ENCODE measurements around the gene DAP. TPM values are rescaled to one million over a fixed set of nuclear protein-coding genes. Genes with fewer than 3 reads are reported as not detected.

DAP gene
- total and polyA plus RNA-seq, 12 donors = 14.2 to 52.5 (median 28.0) TPM

DNA sequence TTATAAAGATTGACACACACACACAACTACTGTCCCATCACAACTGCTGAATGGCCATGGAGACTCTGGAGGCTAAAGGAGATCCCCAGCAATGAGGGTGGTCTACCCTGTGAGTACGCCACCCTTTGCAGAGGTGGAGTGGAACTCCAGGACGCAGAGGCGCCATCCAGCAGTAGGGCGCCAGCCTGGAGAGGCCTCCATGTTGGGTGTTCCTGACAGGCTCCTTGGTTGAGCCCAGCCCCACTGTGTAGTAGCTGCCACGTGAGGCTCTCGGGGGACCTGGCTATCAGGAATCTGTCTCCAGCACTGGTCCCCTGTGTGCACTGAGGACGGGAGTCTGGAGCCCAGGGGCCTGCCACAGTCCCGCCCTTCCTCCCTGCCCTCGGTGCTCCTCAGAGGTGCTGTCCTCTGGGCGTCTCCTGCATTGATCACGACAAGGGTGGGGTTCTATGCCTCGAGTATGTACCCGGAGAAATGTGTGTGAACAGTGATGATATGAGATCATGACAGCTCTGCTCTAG lies 72.3 kb downstream of the DAP start:
- Histone ChIP-seq H3K36me3 (peaks cover 0 to 14% (median 0%) of the 10 kb centered on the region in 9 donors), H3K4me3 (no peak overlapping the region), H3K27me3 (no peaks in the 10 kb centered on the region), H3K9me3 (peaks cover 0 to 7% (median 0%) of the 10 kb centered on the region in 11 donors), H3K4me1 (peaks cover 0 to 8% (median 0%) of the 10 kb centered on the region in 9 donors), H3K27ac (no peak overlapping the region)
- TF ChIP-seq, protein P1, sequence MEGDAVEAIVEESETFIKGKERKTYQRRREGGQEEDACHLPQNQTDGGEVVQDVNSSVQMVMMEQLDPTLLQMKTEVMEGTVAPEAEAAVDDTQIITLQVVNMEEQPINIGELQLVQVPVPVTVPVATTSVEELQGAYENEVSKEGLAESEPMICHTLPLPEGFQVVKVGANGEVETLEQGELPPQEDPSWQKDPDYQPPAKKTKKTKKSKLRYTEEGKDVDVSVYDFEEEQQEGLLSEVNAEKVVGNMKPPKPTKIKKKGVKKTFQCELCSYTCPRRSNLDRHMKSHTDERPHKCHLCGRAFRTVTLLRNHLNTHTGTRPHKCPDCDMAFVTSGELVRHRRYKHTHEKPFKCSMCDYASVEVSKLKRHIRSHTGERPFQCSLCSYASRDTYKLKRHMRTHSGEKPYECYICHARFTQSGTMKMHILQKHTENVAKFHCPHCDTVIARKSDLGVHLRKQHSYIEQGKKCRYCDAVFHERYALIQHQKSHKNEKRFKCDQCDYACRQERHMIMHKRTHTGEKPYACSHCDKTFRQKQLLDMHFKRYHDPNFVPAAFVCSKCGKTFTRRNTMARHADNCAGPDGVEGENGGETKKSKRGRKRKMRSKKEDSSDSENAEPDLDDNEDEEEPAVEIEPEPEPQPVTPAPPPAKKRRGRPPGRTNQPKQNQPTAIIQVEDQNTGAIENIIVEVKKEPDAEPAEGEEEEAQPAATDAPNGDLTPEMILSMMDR (IDR thresholded peaks at IDR 0.05) = no peak
- peak in 1 of 8 donors; percentile 44 for ATAC-seq
- DNase-seq = no peak
- intact Hi-C loops (cut with DNase I) = loop anchor here in 1 of 10 donors (10.0 kb wide), 1 partner anchor 276 kb away; no protein-coding TSS in a partner anchor
- WGBS, 2 donors = 93 to 97% methylated on average over 13 of the region's 13 CpGs

DNA sequence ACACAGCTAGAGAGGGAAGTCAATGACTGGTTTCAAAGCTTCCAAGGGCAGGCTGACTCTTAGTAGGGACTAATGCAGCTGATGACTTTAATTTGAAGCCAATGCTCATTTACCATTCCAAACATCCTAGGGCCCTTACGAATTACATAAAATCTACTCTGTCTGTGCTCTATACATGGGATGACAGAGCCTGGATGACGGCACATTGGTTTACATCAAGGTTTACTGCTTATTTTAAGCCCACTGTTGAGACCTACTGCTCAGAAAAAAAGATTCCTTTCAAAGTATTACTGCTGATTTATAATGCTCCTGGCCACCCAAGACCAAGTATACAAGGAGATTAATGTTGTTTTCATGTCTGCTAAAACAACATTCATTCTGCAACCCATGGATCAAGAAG lies 74.1 kb downstream of the DAP start:
- Histone ChIP-seq H3K9me3 (peaks cover 0 to 7% (median 0%) of the 10 kb centered on the region in 11 donors), H3K36me3 (peaks cover 0 to 32% (median 0%) of the 10 kb centered on the region in 9 donors), H3K27ac (no peak overlapping the region), H3K4me1 (peaks cover 0 to 8% (median 0%) of the 10 kb centered on the region in 9 donors), H3K4me3 (no peak overlapping the region), H3K27me3 (no peaks in the 10 kb centered on the region)
- DNase-seq = no peak
- WGBS, 2 donors = 98% methylated on average over 2 of the region's 2 CpGs
- no peak for ATAC-seq
- intact Hi-C loops (cut with DNase I) = loop anchor here in 1 of 10 donors (10.0 kb wide), 1 partner anchor 278 kb away; no protein-coding TSS in a partner anchor
- TF ChIP-seq, protein P1 (IDR thresholded peaks at IDR 0.05) = no peak

DNA sequence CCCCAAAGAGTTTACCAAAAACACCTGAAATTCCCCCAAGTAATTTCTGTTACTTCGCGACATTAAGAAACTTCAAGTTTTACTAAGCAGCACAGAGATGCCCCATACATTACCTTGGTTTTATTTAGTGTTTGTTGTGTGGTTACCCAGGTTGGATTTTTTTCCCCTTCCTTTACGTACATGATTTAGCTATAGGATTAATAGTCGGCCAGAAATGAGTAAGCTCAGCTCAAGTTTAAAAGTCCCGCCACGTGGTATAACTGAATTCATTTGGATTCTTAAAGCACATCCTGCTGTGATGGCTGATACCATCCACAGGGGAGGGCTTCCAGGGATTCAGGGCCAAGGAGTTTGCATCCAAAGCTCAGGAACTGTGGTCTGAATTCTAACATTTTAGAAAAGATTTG lies 75.9 kb downstream of the DAP start:
- TF ChIP-seq, protein P1 (IDR thresholded peaks at IDR 0.05) = no peak
- Histone ChIP-seq H3K27me3 (no peaks in the 10 kb centered on the region), H3K9me3 (peaks cover 0 to 7% (median 0%) of the 10 kb centered on the region in 11 donors), H3K4me1 (peaks cover 0 to 8% (median 0%) of the 10 kb centered on the region in 9 donors), H3K4me3 (no peak overlapping the region), H3K36me3 (peaks cover 0 to 50% (median 9%) of the 10 kb centered on the region in 9 donors), H3K27ac (no peak overlapping the region)
- no peak for DNase-seq
- ATAC-seq = no peak
- 88 to 89% methylated on average over 6 of the region's 6 CpGs for WGBS, 2 donors
- intact Hi-C loops (cut with DNase I) = loop anchor here in 1 of 10 donors (10.0 kb wide), 1 partner anchor 280 kb away; no protein-coding TSS in a partner anchor

GRCh38 chr5:10684303-10685086 lies 76.5 kb downstream of the DAP start:
- 88 to 95% methylated on average over 11 of the region's 11 CpGs for WGBS, 2 donors
- TF ChIP-seq, protein P1 (IDR thresholded peaks at IDR 0.05) = no peak
- Histone ChIP-seq H3K4me1 (peaks cover 0 to 6% (median 0%) of the 10 kb centered on the region in 9 donors), H3K36me3 (peaks cover 0 to 56% (median 9%) of the 10 kb centered on the region in 9 donors), H3K9me3 (peaks cover 0 to 7% (median 0%) of the 10 kb centered on the region in 11 donors), H3K27ac (no peak overlapping the region), H3K27me3 (no peaks in the 10 kb centered on the region), H3K4me3 (no peak overlapping the region)
- intact Hi-C loops (cut with DNase I) = loop anchor here in 2 of 10 donors (5.0 to 10.0 kb wide), 2 partner anchors 280 to 628 kb away; no protein-coding TSS in a partner anchor
- ATAC-seq (no peak), DNase-seq (no peak)
